ENCODE measurements around the gene ZNF774.

DNA sequence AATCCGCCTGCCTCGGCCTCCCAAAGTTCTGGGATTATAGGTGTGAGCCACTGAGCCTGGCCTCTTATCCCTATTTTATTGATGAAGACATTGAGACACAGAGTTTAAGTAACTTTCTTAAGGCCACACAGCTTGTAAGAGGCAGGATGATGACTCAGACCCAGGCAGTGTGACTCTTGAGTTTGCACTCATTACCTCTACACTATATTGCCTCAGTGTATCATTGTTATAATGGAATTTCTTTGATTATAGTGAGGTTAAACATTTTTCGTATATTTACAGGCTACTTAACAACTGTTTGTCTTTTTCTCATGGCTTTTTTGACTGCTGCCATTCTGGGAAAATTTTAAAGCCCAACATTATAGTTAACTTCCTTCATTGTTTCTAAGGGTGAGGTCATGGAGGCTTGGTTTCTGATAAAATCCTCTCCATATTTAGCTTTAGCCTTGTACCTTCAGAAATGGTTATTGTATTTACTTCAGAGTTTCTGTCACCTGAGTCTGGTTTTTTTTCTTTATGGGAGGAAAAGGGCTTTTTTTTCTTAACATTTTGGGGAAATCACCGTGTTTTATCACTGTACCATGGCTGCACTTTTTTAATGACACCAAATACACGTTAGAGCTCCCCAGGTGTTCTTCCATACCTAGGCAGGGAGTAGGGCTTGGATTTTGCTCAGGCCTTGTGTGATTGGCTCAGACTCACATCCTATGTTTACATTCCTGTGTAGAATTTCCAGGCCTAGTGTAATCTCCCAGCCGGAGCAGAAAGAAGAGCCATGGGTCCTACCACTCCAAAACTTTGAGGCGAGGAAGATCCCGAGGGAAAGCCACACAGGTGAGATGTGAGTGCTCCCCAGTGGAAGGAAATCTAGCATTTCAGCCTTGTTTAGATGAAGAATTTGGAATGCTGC, 6.3 kb downstream of the ZNF774 start:
- TF ChIP-seq CTCF (IDR thresholded peaks at IDR 0.05; ENCODE audit: control extremely low read depth in 1 of 3, insufficient read depth in 1 of 3, low read depth in 1 of 3, low read length in 3 of 3) = no peak
- no peak for TF ChIP-seq JUND (IDR thresholded peaks at IDR 0.05; ENCODE audit: low read length)
- TF ChIP-seq MAFK (IDR thresholded peaks at IDR 0.05; ENCODE audit: low read depth, low read length) = no peak
- no peak for TF ChIP-seq MAX (IDR thresholded peaks at IDR 0.05)
- TF ChIP-seq POLR2A (IDR thresholded peaks at IDR 0.05; ENCODE audit: control extremely low read depth in 1 of 2, low read depth in 2 of 2, low read length in 2 of 2) = no peak
- no peak for TF ChIP-seq TCF12 (IDR thresholded peaks at IDR 0.05; ENCODE audit: low read depth, low read length)
- TF ChIP-seq, protein P1, sequence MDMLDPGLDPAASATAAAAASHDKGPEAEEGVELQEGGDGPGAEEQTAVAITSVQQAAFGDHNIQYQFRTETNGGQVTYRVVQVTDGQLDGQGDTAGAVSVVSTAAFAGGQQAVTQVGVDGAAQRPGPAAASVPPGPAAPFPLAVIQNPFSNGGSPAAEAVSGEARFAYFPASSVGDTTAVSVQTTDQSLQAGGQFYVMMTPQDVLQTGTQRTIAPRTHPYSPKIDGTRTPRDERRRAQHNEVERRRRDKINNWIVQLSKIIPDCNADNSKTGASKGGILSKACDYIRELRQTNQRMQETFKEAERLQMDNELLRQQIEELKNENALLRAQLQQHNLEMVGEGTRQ (IDR thresholded peaks at IDR 0.05; ENCODE audit: low read length) = no peak
- no peak for TF ChIP-seq EP300 (IDR thresholded peaks at IDR 0.05; ENCODE audit: borderline replicate concordance in 1 of 2, low read depth in 2 of 2, low read length in 2 of 2)
- no peak for TF ChIP-seq CEBPB (IDR thresholded peaks at IDR 0.05; ENCODE audit: low read depth, low read length)
- no peak for TF ChIP-seq EZH2 (IDR thresholded peaks at IDR 0.05; ENCODE audit: low read depth, low read length, severe bottlenecking)
- TF ChIP-seq GTF2F1 (IDR thresholded peaks at IDR 0.05; ENCODE audit: borderline replicate concordance, low read depth, low read length) = no peak
- TF ChIP-seq SUZ12 (IDR thresholded peaks at IDR 0.05; ENCODE audit: low read length) = no peak

Measured in H1 (cell line).